IMR-90 (cell line): Measurements from ENCODE around the gene SLC6A12. TPM values are rescaled to one million over a fixed set of nuclear protein-coding genes. Genes with fewer than 3 reads are reported as not detected.

Source experiments
- ATAC-seq: fragments of 200-7000 bp; cut with Tn5 transposase; 2 replicates; pipeline ENCODE4 v1.9.1; 2020; ENCODE audit warnings: low read depth, mild to moderate bottlenecking, moderate library complexity
- BruUV-seq: library from RNA; stranded (reverse); fragments of 400-500 nt; replicated peaks from 2 replicates; lab custom pipeline; 2021; lab: Mats Ljungman, UMichigan
- CTCF ChIA-PET: fragments of 300-600 bp; formaldehyde crosslinking; extraction: SDS; loops from one replicate; lab custom pipeline; 2021; ENCODE audit warnings: antibody characterized with exemption; lab: Yijun Ruan, JAX
- POLR2A ChIA-PET: fragments of 300-600 bp; sonication (Branson Sonifier 250); formaldehyde crosslinking; loops from one replicate; lab custom pipeline; 2022; ENCODE audit warnings: antibody characterized with exemption; ENCODE audit not compliant: unreplicated experiment; lab: Charles Lee
- DNase-seq: peaks from one replicate; pipeline ENCODE4 v3.0.0; 2013
- H2AFZ ChIP-seq: replicated peaks from 2 replicates; pipeline ENCODE3; 2013; ENCODE audit warnings: low read length, mild to moderate bottlenecking; ENCODE audit not compliant: poor library complexity
- H2AK5ac ChIP-seq: 2 replicates; pipeline ENCODE4 v1.6.1; 2013; ENCODE audit warnings: low read depth, low read length, inconsistent platforms
- H2AK9ac ChIP-seq: replicated peaks from 2 replicates; pipeline ENCODE3; 2013; ENCODE audit warnings: mild to moderate bottlenecking, low read depth, low read length, moderate library complexity; ENCODE audit not compliant: poor library complexity
- H2BK120ac ChIP-seq: 2 replicates; pipeline ENCODE4 v1.6.1; 2013; ENCODE audit warnings: low read depth, low read length, inconsistent platforms
- H2BK15ac ChIP-seq: 3 replicates; pipeline ENCODE4 v1.6.1; 2013; ENCODE audit warnings: low read depth, low read length, inconsistent platforms
- H2BK20ac ChIP-seq: 2 replicates; pipeline ENCODE4 v1.6.1; 2013; ENCODE audit warnings: low read depth, mild to moderate bottlenecking, inconsistent platforms, low read length, moderate library complexity
- H2BK5ac ChIP-seq: 2 replicates; pipeline ENCODE4 v1.6.1; 2013; ENCODE audit warnings: mild to moderate bottlenecking, low read depth, low read length, inconsistent platforms; ENCODE audit not compliant: poor library complexity, severe bottlenecking
- H3K14ac ChIP-seq: replicated peaks from 2 replicates; pipeline ENCODE4 v1.6.1; 2013; ENCODE audit warnings: low read depth, low read length, inconsistent platforms
- H3K18ac ChIP-seq: 2 replicates; pipeline ENCODE4 v1.6.1; 2013; ENCODE audit warnings: low read depth, low read length, control low read depth
- H3K23ac ChIP-seq: 2 replicates; pipeline ENCODE4 v1.6.1; 2013; ENCODE audit warnings: low read depth, low read length, inconsistent platforms
- H3K27ac ChIP-seq: 2 replicates; pipeline ENCODE4 v1.5.1; 2013; ENCODE audit warnings: mild to moderate bottlenecking, control low read depth, low read length; ENCODE audit not compliant: insufficient read depth
- H3K27me3 ChIP-seq: 2 replicates; pipeline ENCODE4 v1.6.1; 2013; ENCODE audit warnings: low read length; ENCODE audit not compliant: control insufficient read depth, insufficient read depth
- H3K36me3 ChIP-seq: 2 replicates; pipeline ENCODE4 v1.6.1; 2013; ENCODE audit warnings: low read length, mixed read lengths; ENCODE audit not compliant: control insufficient read depth, insufficient read depth
- H3K4ac ChIP-seq: 2 replicates; pipeline ENCODE4 v1.6.1; 2013; ENCODE audit warnings: low read depth, low read length, inconsistent platforms
- H3K4me1 ChIP-seq: 2 replicates; pipeline ENCODE4 v1.6.1; 2013; ENCODE audit warnings: low read length, mixed read lengths; ENCODE audit not compliant: control insufficient read depth, insufficient read depth
- H3K4me2 ChIP-seq: 2 replicates; pipeline ENCODE4 v1.6.1; 2013; ENCODE audit warnings: low read depth, mild to moderate bottlenecking, control low read depth, low read length, moderate library complexity
- H3K4me3 ChIP-seq: 2 replicates; pipeline ENCODE4 v1.5.1; 2013; ENCODE audit warnings: low read depth, mild to moderate bottlenecking, control low read depth, low read length, moderate library complexity; ENCODE audit not compliant: insufficient read depth
- H3K56ac ChIP-seq: 2 replicates; pipeline ENCODE4 v1.6.1; 2013; ENCODE audit warnings: low read length, inconsistent platforms; ENCODE audit not compliant: insufficient read depth; ENCODE audit errors: extremely low read depth
- H3K79me1 ChIP-seq, 2 experiments: 2 replicates each; pipeline ENCODE4 v1.6.1; 2013; ENCODE audit warnings: low read length in 2 of 2, inconsistent platforms in 1 of 2, low read depth in 1 of 2
- H3K9ac ChIP-seq: 2 replicates; pipeline ENCODE4 v1.6.1; 2013; ENCODE audit warnings: low read depth, low read length, control low read depth
- H3K9me1 ChIP-seq: 2 replicates; pipeline ENCODE4 v1.6.1; 2013; ENCODE audit warnings: low read length, inconsistent platforms; ENCODE audit not compliant: insufficient read depth
- H3K9me3 ChIP-seq: 2 replicates; pipeline ENCODE4 v1.6.1; 2013; ENCODE audit warnings: low read length; ENCODE audit not compliant: control insufficient read depth, insufficient read depth
- H4K20me1 ChIP-seq: 2 replicates; pipeline ENCODE4 v1.6.1; 2013; ENCODE audit warnings: low read length, inconsistent platforms; ENCODE audit not compliant: insufficient read depth
- H4K5ac ChIP-seq: 2 replicates; pipeline ENCODE4 v1.6.1; 2013; ENCODE audit warnings: mild to moderate bottlenecking, low read depth, low read length, control low read depth
- H4K8ac ChIP-seq, 2 experiments: 2 replicates each; pipeline ENCODE4 v1.6.1; 2013; ENCODE audit warnings: low read depth in 2 of 2, low read length in 2 of 2, control low read depth in 1 of 2, inconsistent platforms in 1 of 2
- H4K91ac ChIP-seq: 2 replicates; pipeline ENCODE4 v1.6.1; 2013; ENCODE audit warnings: low read depth, low read length, inconsistent platforms; ENCODE audit not compliant: insufficient read depth
- NFE2L2 ChIP-seq: fragments of 150-350 bp; IDR thresholded peaks from 2 replicates; pipeline ENCODE4 v1.6.1; 2016; ENCODE audit warnings: low read depth, mild to moderate bottlenecking, low read length
- SMC3 ChIP-seq: fragments of 150-350 bp; IDR thresholded peaks from 2 replicates; pipeline ENCODE4 v1.6.1; 2016; ENCODE audit warnings: low read depth, mild to moderate bottlenecking, antibody characterized with exemption, low read length, moderate library complexity
- WGBS, 2 experiments: methylation state at CpG; one replicate each; pipeline versions ENCODE4 v1.1.5 to v1.1.7; 2013; ENCODE audit warnings: missing lambda C conversion rate in 2 of 2; ENCODE audit not compliant: insufficient read length in 1 of 2; ENCODE audit errors: extremely low coverage in 2 of 2; 5-methylcytosine and 5-hydroxymethylcytosine counted together
- dilution Hi-C: fragments of 300-500 bp; cut with HindIII; formaldehyde crosslinking; loops from one replicate; pipeline ENCODE4 v1.14.3; 2018; ENCODE audit warnings: low sequenced_read_pairs; ENCODE audit not compliant: unreplicated experiment
- in situ Hi-C: fragments of 300-500 bp; cut with MboI; formaldehyde crosslinking; loops from 3 replicates; pipeline ENCODE4 v1.14.3; 2019; ENCODE audit warnings: low sequenced_read_pairs, inconsistent platforms, mixed read lengths
- intact Hi-C: fragments of 100-400 bp; cut with micrococcal nuclease; formaldehyde crosslinking; loops from 2 replicates; pipeline ENCODE4 v1.10.0; 2022
- polyA plus RNA-seq, 3 experiments: library from polyadenylated mRNA; depleted of rRNA; stranded (reverse); fragments of >200 nt; gene quantifications; 2 replicates each; pipeline ENCODE4 v1.2.3, GENCODE V29; 2012; ENCODE audit warnings: low replicate concordance in 1 of 3
- total RNA-seq: library from RNA; depleted of rRNA; stranded (reverse); fragments of >200 nt; gene quantifications from 2 replicates; pipeline ENCODE4 v1.2.3, GENCODE V29; 2012

SLC6A12 gene
- total and polyA plus RNA-seq, 2 of the 4 experiments (the other 2 are of a cell fraction), result not detected

DNA sequence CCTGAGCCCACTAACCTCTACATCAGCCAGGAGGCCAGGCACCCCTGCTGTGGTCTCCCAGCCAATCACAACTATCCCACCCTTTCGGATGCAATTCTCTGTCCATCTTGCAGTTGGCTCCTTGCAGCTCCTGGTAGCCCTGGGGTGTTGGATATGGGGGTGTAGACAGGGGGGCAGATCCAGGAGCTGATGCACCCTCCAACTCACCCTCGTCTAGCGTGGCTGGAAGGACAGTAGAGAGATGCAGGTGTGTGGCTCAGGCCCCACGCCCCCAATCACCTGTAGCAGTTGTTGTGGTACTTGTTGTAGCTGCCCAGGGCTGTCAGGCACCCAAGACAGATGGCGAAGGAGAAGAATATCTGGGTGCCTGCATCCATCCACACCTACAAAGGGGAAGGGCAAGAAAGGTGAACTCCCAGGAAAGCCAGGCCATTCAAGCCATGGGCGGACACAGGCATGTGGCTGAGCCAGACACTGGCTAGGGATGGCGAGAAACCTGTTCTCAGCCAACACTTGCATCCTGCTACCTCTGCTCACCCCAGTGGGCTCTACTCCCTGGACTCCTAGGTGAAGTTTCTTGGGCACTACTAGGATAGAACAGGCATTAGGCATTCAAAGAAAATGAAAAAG, 13.4 kb upstream of the SLC6A12 start:
- POLR2A ChIA-PET, result no interaction called here
- CTCF ChIA-PET, result no interaction called here
- no CpG with 5 or more reads among the region's 7 CpGs for WGBS, 2 experiments
- H4K91ac ChIP-seq, result no peak overlapping the region
- H2AK5ac ChIP-seq, result no peak overlapping the region
- H3K4me2 ChIP-seq, result no peak overlapping the region
- no peak for ATAC-seq
- H2BK120ac ChIP-seq, result no peak overlapping the region
- H4K8ac ChIP-seq, result no peak overlapping the region
- no peak overlapping the region for H3K14ac ChIP-seq
- no TSS peak for BruUV-seq
- no peak overlapping the region for H3K56ac ChIP-seq
- H2BK5ac ChIP-seq, result no peak overlapping the region
- H2AK9ac ChIP-seq, result no peak overlapping the region
- no peaks in the 10 kb centered on the region for H3K36me3 ChIP-seq
- no peak overlapping the region for H2BK20ac ChIP-seq
- dilution Hi-C loops, result no loop called here
- no peak overlapping the region for H3K4ac ChIP-seq
- H4K5ac ChIP-seq, result no peak overlapping the region
- no peak overlapping the region for H3K23ac ChIP-seq
- no peaks in the 10 kb centered on the region for H3K9me1 ChIP-seq
- H4K20me1 ChIP-seq, result no peaks in the 10 kb centered on the region
- H3K4me1 ChIP-seq, result no peaks in the 10 kb centered on the region
- H3K27me3 ChIP-seq, result peaks cover 81% of the 10 kb centered on the region
- no peak overlapping the region for H3K18ac ChIP-seq
- no peak overlapping the region for H2BK15ac ChIP-seq
- intact Hi-C loops, result no loop called here
- in situ Hi-C loops, result no loop called here
- no peaks in the 10 kb centered on the region for H3K79me1 ChIP-seq
- no peak for TF ChIP-seq SMC3
- no peak for TF ChIP-seq NFE2L2
- no peak overlapping the region for H3K27ac ChIP-seq
- H3K9ac ChIP-seq, result no peak overlapping the region
- no peak for DNase-seq
- no peak overlapping the region for H2AFZ ChIP-seq
- no peak overlapping the region for H3K4me3 ChIP-seq
- H3K9me3 ChIP-seq, result 0 out of 2 replicates have a peak, but pooled peaks cover 2% of the 10 kb centered on the region
